Stimulated activated CD4-positive, alpha-beta T cell treated with anti-CD3 and anti-CD28 coated beads, Interleukin-12 subunit alpha, Interleukin-12 subunit beta, amount 100 ng/mL, for 48 hours (primary cell): ENCODE results near the gene C1GALT1.
"Not testable (repeated sequence)": the region's sequence is repeated elsewhere in the genome, so short reads cannot be mapped to it uniquely, and the experiment has no call there.

Source experiments
- DNase-seq, 3 donors: peaks; one replicate each; pipeline ENCODE4 v3.0.0-alpha.2; 2020; ENCODE audit warnings: low read depth in 2 of 3, low spot score in 1 of 3

Gene C1GALT1

GRCh38 chr7:7199592-7199991 lies 17.2 kb downstream of the C1GALT1 start:
- not testable (repeated sequence) for DNase-seq

GRCh38 chr7:7200255-7200654 lies 17.9 kb downstream of the C1GALT1 start:
- DNase-seq = not testable (repeated sequence)

- peak in 1 of 3 donors; percentile 17 for DNase-seq
These were observed 19.4 kb downstream of the C1GALT1 start for GRCh38 chr7:7201578-7202374.

- no peak for DNase-seq
These were observed 20.0 kb downstream of the C1GALT1 start for GRCh38 chr7:7202375-7202720.

- no peak for DNase-seq
These were observed 21.6 kb downstream of the C1GALT1 start for GRCh38 chr7:7203813-7204575.

- no peak for DNase-seq
These were observed 25.5 kb downstream of the C1GALT1 start for GRCh38 chr7:7207876-7208275.

GRCh38 chr7:7208520-7208919 lies 26.2 kb downstream of the C1GALT1 start:
- no peak for DNase-seq

GRCh38 chr7:7209412-7210050 lies 27.2 kb downstream of the C1GALT1 start:
- DNase-seq = no peak

GRCh38 chr7:7210475-7211237 lies 28.3 kb downstream of the C1GALT1 start:
- no peak for DNase-seq

- no peak for DNase-seq
These were observed 30.3 kb downstream of the C1GALT1 start for GRCh38 chr7:7212612-7213011.

GRCh38 chr7:7214398-7215347 lies 32.3 kb downstream of the C1GALT1 start:
- no peak for DNase-seq

- DNase-seq = no peak
These were observed 33.9 kb downstream of the C1GALT1 start for GRCh38 chr7:7216279-7216678.

- DNase-seq = no peak
These were observed 36.9 kb downstream of the C1GALT1 start for GRCh38 chr7:7219216-7219615.

GRCh38 chr7:7220821-7221220 lies 38.5 kb downstream of the C1GALT1 start:
- DNase-seq = no peak

- no peak for DNase-seq
These were observed 39.3 kb downstream of the C1GALT1 start for GRCh38 chr7:7221599-7222038.

- DNase-seq = peak in 1 of 3 donors; percentile 1
These were observed 40.9 kb downstream of the C1GALT1 start for GRCh38 chr7:7223250-7223649.

GRCh38 chr7:7226407-7226806 lies 44.1 kb downstream of the C1GALT1 start:
- DNase-seq = no peak

GRCh38 chr7:7228472-7228871 lies 46.1 kb downstream of the C1GALT1 start:
- no peak for DNase-seq

GRCh38 chr7:7228967-7229366 lies 46.6 kb downstream of the C1GALT1 start:
- no peak for DNase-seq

- no peak for DNase-seq
These were observed 48.7 kb downstream of the C1GALT1 start for GRCh38 chr7:7231000-7231399.
